OCI-LY3 (cell line): ENCODE data around the gene CNTNAP2.

Source experiments
- EZH2phosphoT487 ChIP-seq: fragments of 200-600 bp; shearing (Covaris generic); IDR thresholded peaks from 2 replicates; pipeline ENCODE4 v1.6.1; 2018; ENCODE audit warnings: antibody characterized with exemption, mixed run types, low read depth
- TF ChIP-seq, protein P1 (sequence below): fragments of 200-600, 300-600 bp; sonication (generic); IDR thresholded peaks from 2 replicates; pipeline ENCODE4 v1.5.1; 2014; ENCODE audit warnings: antibody characterized with exemption, low read length, low read depth

DNA sequence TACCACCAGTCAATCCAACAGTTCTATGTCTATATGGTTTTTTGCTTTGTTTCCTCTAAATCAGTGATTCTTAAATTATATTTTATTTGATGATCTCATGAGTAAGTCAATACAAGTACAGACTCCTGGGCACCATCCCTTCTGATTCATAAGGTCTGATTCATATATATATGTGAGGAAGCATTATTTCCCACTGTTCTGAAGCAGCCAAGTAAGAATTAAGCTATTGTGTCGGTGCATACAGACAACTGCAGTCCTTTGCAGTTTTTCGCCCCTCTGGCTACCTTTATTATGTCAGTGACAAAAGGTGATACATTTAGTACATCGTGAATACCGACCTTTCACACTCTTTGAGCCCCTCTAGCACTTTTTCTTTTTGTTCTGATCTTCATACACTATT, 1394.3 kb downstream of the CNTNAP2 start:
- TF ChIP-seq, protein P1, sequence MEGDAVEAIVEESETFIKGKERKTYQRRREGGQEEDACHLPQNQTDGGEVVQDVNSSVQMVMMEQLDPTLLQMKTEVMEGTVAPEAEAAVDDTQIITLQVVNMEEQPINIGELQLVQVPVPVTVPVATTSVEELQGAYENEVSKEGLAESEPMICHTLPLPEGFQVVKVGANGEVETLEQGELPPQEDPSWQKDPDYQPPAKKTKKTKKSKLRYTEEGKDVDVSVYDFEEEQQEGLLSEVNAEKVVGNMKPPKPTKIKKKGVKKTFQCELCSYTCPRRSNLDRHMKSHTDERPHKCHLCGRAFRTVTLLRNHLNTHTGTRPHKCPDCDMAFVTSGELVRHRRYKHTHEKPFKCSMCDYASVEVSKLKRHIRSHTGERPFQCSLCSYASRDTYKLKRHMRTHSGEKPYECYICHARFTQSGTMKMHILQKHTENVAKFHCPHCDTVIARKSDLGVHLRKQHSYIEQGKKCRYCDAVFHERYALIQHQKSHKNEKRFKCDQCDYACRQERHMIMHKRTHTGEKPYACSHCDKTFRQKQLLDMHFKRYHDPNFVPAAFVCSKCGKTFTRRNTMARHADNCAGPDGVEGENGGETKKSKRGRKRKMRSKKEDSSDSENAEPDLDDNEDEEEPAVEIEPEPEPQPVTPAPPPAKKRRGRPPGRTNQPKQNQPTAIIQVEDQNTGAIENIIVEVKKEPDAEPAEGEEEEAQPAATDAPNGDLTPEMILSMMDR, result no peak
- TF ChIP-seq EZH2phosphoT487, result no peak
